GM23338 (cell line): ENCODE results near the gene JOSD1. TPM values are rescaled to one million over a fixed set of nuclear protein-coding genes. Genes with fewer than 3 reads are reported as not detected.

Source experiments
- ATAC-seq: fragments of 200-7000 bp; cut with Tn5 transposase; 3 replicates; pipeline ENCODE4 v1.9.1; 2020
- DNase-seq: peaks from one replicate; pipeline ENCODE4 v3.0.0-alpha.2; 2015; ENCODE audit warnings: low spot score
- H2AFZ ChIP-seq: fragments of 200-600 bp; sonication (generic); 2 replicates; pipeline ENCODE4 v1.8.0; 2016; ENCODE audit warnings: antibody characterized with exemption, mild to moderate bottlenecking, moderate library complexity
- H3F3A ChIP-seq: fragments of 200-600 bp; sonication (generic); replicated peaks from 2 replicates; pipeline ENCODE4 v1.8.0; 2017; ENCODE audit warnings: antibody characterized with exemption, mixed run types, low read depth
- H3K27ac ChIP-seq: fragments of 200-600 bp; sonication (generic); 2 replicates; pipeline ENCODE4 v1.6.1; 2016; ENCODE audit warnings: low read depth
- H3K27me3 ChIP-seq: fragments of 200-600 bp; sonication (generic); 2 replicates; pipeline ENCODE4 v1.8.0; 2016; ENCODE audit warnings: mild to moderate bottlenecking, mixed run types, moderate library complexity; ENCODE audit not compliant: insufficient read depth
- H3K36me3 ChIP-seq: fragments of 200-600 bp; sonication (generic); 2 replicates; pipeline ENCODE4 v1.8.0; 2016; ENCODE audit warnings: mild to moderate bottlenecking; ENCODE audit not compliant: insufficient read depth
- H3K4me1 ChIP-seq: fragments of 200-600 bp; sonication (generic); 2 replicates; pipeline ENCODE4 v1.8.0; 2016; ENCODE audit warnings: mild to moderate bottlenecking, moderate library complexity; ENCODE audit not compliant: insufficient read depth
- H3K4me2 ChIP-seq: fragments of 200-600 bp; sonication (generic); 2 replicates; pipeline ENCODE4 v1.7.1; 2017; ENCODE audit warnings: mixed run types
- H3K4me3 ChIP-seq: fragments of 200-600 bp; sonication (generic); 2 replicates; pipeline ENCODE4 v1.6.1; 2016; ENCODE audit warnings: mixed run types
- H3K79me2 ChIP-seq: fragments of 200-600 bp; sonication (generic); replicated peaks from 2 replicates; pipeline ENCODE4 v1.8.0; 2017; ENCODE audit warnings: mild to moderate bottlenecking; ENCODE audit not compliant: insufficient read depth
- H3K9me2 ChIP-seq: fragments of 200-600 bp; sonication (generic); 2 replicates; pipeline ENCODE4 v1.8.0; 2017; ENCODE audit not compliant: insufficient read depth
- H4K20me1 ChIP-seq: fragments of 200-600 bp; sonication (generic); replicated peaks from 2 replicates; pipeline ENCODE4 v1.8.0; 2017; ENCODE audit warnings: mild to moderate bottlenecking; ENCODE audit not compliant: insufficient read depth
- H3K27ac Mint-ChIP-seq: 2 replicates; pipeline ENCODE4 v1.8.0; 2020; ENCODE audit warnings: inconsistent platforms, mild to moderate bottlenecking, moderate library complexity, mixed read lengths
- H3K27me3 Mint-ChIP-seq: 3 replicates; pipeline ENCODE4 v1.8.0; 2022; ENCODE audit warnings: low read depth, mild to moderate bottlenecking, moderate library complexity, mixed read lengths, inconsistent platforms; ENCODE audit not compliant: insufficient read depth, poor library complexity
- H3K36me3 Mint-ChIP-seq: 3 replicates; pipeline ENCODE4 v1.8.0; 2021; ENCODE audit warnings: low read depth, mild to moderate bottlenecking, inconsistent platforms, moderate library complexity, mixed read lengths
- H3K4me1 Mint-ChIP-seq: 3 replicates; pipeline ENCODE4 v1.8.0; 2020; ENCODE audit warnings: mild to moderate bottlenecking, inconsistent platforms, mixed read lengths
- H3K4me3 Mint-ChIP-seq: 3 replicates; pipeline ENCODE4 v1.8.0; 2021; ENCODE audit warnings: moderate library complexity, mild to moderate bottlenecking, inconsistent platforms, mixed read lengths
- H3K9me3 Mint-ChIP-seq: 3 replicates; pipeline ENCODE4 v1.8.0; 2020; ENCODE audit warnings: moderate library complexity, mild to moderate bottlenecking, inconsistent platforms, mixed read lengths
- CREB1 ChIP-seq: fragments of 250-450 bp; sonication (Bioruptor Pico); IDR thresholded peaks from 2 replicates; pipeline ENCODE4 v1.5.0; 2020; ENCODE audit warnings: low read depth, mild to moderate bottlenecking, moderate library complexity
- ETS1 ChIP-seq: IDR thresholded peaks from 2 replicates; pipeline ENCODE4 v1.6.1; 2016; ENCODE audit warnings: antibody characterized with exemption
- EZH2 ChIP-seq: fragments of 200-600 bp; sonication (generic); IDR thresholded peaks from one replicate; pipeline ENCODE4 v1.8.0; 2017; ENCODE audit warnings: antibody characterized with exemption, mild to moderate bottlenecking, low read depth; ENCODE audit not compliant: unreplicated experiment
- EZH2phosphoT487 ChIP-seq: fragments of 200-600 bp; sonication (generic); IDR thresholded peaks from one replicate; pipeline ENCODE4 v1.8.1; 2018; ENCODE audit warnings: antibody characterized with exemption; ENCODE audit not compliant: unreplicated experiment
- JUNB ChIP-seq: IDR thresholded peaks from one replicate; pipeline ENCODE4 v1.6.1; 2016; ENCODE audit warnings: antibody characterized with exemption; ENCODE audit not compliant: unreplicated experiment
- NANOG ChIP-seq: IDR thresholded peaks from 2 replicates; pipeline ENCODE4 v1.6.1; 2016; ENCODE audit warnings: antibody characterized with exemption, borderline replicate concordance
- POLR2AphosphoS5 ChIP-seq: IDR thresholded peaks from 2 replicates; pipeline ENCODE4 v1.6.1; 2016; ENCODE audit warnings: antibody characterized with exemption, low read depth
- STAT1 ChIP-seq: IDR thresholded peaks from one replicate; pipeline ENCODE4 v1.6.1; 2016; ENCODE audit warnings: antibody characterized with exemption; ENCODE audit not compliant: unreplicated experiment
- ZNF114 ChIP-seq: fragments of 250-450 bp; sonication (Bioruptor Pico); IDR thresholded peaks from 2 replicates; pipeline ENCODE4 v1.5.0; 2020; ENCODE audit warnings: mild to moderate bottlenecking, moderate library complexity
- ZNF331 ChIP-seq: fragments of 250-450 bp; sonication (Bioruptor Pico); IDR thresholded peaks from 2 replicates; pipeline ENCODE4 v1.5.0; 2020; ENCODE audit warnings: low read depth, mild to moderate bottlenecking, moderate library complexity
- polyA plus RNA-seq: library from polyadenylated mRNA; unstranded; fragments of >200 nt; fragmentation: Nextera tagmentation; extraction: Ambion mirVana; gene quantifications from 2 replicates; pipeline ENCODE4 v1.2.1, GENCODE V29; 2016
- total RNA-seq: library from RNA; depleted of rRNA; stranded (reverse); fragments of >200 nt; shearing (Covaris generic); gene quantifications from 2 replicates; pipeline ENCODE4 v1.2.3, GENCODE V29; 2014
- TF ChIP-seq, protein P1 (sequence below): IDR thresholded peaks from one replicate; pipeline ENCODE4 v1.6.1; 2018; ENCODE audit warnings: antibody characterized with exemption; ENCODE audit not compliant: unreplicated experiment
- TF ChIP-seq, protein P2 (sequence below): fragments of 250-450 bp; sonication (Bioruptor Pico); IDR thresholded peaks from 2 replicates; pipeline ENCODE4 v1.5.0; 2020; ENCODE audit warnings: mild to moderate bottlenecking, moderate library complexity
- TF ChIP-seq, protein P3 (sequence below), 2 experiments: fragments of 200-600 bp in 1 of 2; sonication (generic) in 1 of 2; conservative IDR thresholded peaks; 2 replicates each; pipeline versions ENCODE4 v1.5.1 to v1.6.1; 2016 to 2017; ENCODE audit warnings: antibody characterized with exemption in 2 of 2, low read depth in 2 of 2, mild to moderate bottlenecking in 2 of 2, moderate library complexity in 1 of 2

JOSD1 gene
- total and polyA plus RNA-seq, 2 experiments from 2014 or later, result 4.6 to 19.7 TPM

GRCh38 chr22:38707346-38707745 is 6.6 kb upstream of the JOSD1 start:
- peaks cover 11% of the 10 kb centered on the region for H3K27me3 Mint-ChIP-seq
- Histone ChIP-seq H3K36me3 (peaks cover 10% of the 10 kb centered on the region; the same call in 1 of the 2 replicates), H3K4me3 (peak overlapping the region; percentile 83), H3K4me2 (peak overlapping the region; percentile 91), H4K20me1 (peaks cover 46% of the 10 kb centered on the region), H3K4me1 (peaks cover 44% of the 10 kb centered on the region), H3K27ac (no peak overlapping the region), H3F3A (0 out of 2 replicates have a peak, but pooled peaks cover 4% of the 10 kb centered on the region), H3K79me2 (peaks cover 61% of the 10 kb centered on the region), H3K9me2 (no peaks in the 10 kb centered on the region), H3K27me3 (no peaks in the 10 kb centered on the region), H2AFZ (no peak overlapping the region)
- peak overlapping the region; percentile 90 for H3K4me3 Mint-ChIP-seq
- peaks cover 59% of the 10 kb centered on the region for H3K4me1 Mint-ChIP-seq
- no peak for DNase-seq
- TF ChIP-seq EZH2phosphoT487 (no peak), CREB1 (no peak), STAT1 (no peak), POLR2AphosphoS5 (no peak), JUNB (no peak), ETS1 (no peak), NANOG (no peak), ZNF331 (CRISPR knock-in tag) (no peak), ZNF114 (no peak), EZH2 (no peak)
- TF ChIP-seq, protein P1, sequence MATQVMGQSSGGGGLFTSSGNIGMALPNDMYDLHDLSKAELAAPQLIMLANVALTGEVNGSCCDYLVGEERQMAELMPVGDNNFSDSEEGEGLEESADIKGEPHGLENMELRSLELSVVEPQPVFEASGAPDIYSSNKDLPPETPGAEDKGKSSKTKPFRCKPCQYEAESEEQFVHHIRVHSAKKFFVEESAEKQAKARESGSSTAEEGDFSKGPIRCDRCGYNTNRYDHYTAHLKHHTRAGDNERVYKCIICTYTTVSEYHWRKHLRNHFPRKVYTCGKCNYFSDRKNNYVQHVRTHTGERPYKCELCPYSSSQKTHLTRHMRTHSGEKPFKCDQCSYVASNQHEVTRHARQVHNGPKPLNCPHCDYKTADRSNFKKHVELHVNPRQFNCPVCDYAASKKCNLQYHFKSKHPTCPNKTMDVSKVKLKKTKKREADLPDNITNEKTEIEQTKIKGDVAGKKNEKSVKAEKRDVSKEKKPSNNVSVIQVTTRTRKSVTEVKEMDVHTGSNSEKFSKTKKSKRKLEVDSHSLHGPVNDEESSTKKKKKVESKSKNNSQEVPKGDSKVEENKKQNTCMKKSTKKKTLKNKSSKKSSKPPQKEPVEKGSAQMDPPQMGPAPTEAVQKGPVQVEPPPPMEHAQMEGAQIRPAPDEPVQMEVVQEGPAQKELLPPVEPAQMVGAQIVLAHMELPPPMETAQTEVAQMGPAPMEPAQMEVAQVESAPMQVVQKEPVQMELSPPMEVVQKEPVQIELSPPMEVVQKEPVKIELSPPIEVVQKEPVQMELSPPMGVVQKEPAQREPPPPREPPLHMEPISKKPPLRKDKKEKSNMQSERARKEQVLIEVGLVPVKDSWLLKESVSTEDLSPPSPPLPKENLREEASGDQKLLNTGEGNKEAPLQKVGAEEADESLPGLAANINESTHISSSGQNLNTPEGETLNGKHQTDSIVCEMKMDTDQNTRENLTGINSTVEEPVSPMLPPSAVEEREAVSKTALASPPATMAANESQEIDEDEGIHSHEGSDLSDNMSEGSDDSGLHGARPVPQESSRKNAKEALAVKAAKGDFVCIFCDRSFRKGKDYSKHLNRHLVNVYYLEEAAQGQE, result no peak
- TF ChIP-seq, protein P2, sequence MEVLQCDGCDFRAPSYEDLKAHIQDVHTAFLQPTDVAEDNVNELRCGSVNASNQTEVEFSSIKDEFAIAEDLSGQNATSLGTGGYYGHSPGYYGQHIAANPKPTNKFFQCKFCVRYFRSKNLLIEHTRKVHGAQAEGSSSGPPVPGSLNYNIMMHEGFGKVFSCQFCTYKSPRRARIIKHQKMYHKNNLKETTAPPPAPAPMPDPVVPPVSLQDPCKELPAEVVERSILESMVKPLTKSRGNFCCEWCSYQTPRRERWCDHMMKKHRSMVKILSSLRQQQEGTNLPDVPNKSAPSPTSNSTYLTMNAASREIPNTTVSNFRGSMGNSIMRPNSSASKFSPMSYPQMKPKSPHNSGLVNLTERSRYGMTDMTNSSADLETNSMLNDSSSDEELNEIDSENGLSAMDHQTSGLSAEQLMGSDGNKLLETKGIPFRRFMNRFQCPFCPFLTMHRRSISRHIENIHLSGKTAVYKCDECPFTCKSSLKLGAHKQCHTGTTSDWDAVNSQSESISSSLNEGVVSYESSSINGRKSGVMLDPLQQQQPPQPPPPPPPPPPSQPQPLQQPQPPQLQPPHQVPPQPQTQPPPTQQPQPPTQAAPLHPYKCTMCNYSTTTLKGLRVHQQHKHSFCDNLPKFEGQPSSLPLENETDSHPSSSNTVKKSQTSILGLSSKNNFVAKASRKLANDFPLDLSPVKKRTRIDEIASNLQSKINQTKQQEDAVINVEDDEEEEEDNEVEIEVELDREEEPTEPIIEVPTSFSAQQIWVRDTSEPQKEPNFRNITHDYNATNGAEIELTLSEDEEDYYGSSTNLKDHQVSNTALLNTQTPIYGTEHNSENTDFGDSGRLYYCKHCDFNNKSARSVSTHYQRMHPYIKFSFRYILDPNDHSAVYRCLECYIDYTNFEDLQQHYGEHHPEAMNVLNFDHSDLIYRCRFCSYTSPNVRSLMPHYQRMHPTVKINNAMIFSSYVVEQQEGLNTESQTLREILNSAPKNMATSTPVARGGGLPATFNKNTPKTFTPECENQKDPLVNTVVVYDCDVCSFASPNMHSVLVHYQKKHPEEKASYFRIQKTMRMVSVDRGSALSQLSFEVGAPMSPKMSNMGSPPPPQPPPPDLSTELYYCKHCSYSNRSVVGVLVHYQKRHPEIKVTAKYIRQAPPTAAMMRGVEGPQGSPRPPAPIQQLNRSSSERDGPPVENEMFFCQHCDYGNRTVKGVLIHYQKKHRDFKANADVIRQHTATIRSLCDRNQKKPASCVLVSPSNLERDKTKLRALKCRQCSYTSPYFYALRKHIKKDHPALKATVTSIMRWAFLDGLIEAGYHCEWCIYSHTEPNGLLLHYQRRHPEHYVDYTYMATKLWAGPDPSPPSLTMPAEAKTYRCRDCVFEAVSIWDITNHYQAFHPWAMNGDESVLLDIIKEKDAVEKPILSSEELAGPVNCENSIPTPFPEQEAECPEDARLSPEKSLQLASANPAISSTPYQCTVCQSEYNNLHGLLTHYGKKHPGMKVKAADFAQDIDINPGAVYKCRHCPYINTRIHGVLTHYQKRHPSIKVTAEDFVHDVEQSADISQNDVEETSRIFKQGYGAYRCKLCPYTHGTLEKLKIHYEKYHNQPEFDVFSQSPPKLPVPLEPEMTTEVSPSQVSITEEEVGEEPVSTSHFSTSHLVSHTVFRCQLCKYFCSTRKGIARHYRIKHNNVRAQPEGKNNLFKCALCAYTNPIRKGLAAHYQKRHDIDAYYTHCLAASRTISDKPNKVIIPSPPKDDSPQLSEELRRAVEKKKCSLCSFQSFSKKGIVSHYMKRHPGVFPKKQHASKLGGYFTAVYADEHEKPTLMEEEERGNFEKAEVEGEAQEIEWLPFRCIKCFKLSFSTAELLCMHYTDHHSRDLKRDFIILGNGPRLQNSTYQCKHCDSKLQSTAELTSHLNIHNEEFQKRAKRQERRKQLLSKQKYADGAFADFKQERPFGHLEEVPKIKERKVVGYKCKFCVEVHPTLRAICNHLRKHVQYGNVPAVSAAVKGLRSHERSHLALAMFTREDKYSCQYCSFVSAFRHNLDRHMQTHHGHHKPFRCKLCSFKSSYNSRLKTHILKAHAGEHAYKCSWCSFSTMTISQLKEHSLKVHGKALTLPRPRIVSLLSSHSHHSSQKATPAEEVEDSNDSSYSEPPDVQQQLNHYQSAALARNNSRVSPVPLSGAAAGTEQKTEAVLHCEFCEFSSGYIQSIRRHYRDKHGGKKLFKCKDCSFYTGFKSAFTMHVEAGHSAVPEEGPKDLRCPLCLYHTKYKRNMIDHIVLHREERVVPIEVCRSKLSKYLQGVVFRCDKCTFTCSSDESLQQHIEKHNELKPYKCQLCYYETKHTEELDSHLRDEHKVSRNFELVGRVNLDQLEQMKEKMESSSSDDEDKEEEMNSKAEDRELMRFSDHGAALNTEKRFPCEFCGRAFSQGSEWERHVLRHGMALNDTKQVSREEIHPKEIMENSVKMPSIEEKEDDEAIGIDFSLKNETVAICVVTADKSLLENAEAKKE (CRISPR knock-in tag), result no peak
- TF ChIP-seq, protein P3, sequence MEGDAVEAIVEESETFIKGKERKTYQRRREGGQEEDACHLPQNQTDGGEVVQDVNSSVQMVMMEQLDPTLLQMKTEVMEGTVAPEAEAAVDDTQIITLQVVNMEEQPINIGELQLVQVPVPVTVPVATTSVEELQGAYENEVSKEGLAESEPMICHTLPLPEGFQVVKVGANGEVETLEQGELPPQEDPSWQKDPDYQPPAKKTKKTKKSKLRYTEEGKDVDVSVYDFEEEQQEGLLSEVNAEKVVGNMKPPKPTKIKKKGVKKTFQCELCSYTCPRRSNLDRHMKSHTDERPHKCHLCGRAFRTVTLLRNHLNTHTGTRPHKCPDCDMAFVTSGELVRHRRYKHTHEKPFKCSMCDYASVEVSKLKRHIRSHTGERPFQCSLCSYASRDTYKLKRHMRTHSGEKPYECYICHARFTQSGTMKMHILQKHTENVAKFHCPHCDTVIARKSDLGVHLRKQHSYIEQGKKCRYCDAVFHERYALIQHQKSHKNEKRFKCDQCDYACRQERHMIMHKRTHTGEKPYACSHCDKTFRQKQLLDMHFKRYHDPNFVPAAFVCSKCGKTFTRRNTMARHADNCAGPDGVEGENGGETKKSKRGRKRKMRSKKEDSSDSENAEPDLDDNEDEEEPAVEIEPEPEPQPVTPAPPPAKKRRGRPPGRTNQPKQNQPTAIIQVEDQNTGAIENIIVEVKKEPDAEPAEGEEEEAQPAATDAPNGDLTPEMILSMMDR (conservative IDR thresholded peaks at IDR 0.05; ENCODE audit: low read depth in 2 of 2), result no peak
- H3K36me3 Mint-ChIP-seq, result peaks cover 15% of the 10 kb centered on the region
- ATAC-seq, result no peak
- H3K9me3 Mint-ChIP-seq, result no peaks in the 10 kb centered on the region
- no peak overlapping the region for H3K27ac Mint-ChIP-seq
